ENCODE data around the gene ZHX3. TPM values are rescaled to one million over a fixed set of nuclear protein-coding genes. Genes with fewer than 3 reads are reported as not detected.

Gene ZHX3
- total RNA-seq, 2 experiments from 2014 or later, result 12.8 to 15.4 TPM

GRCh38 chr20:41152108-41152757, 165.3 kb downstream of the ZHX3 start:
- Mint-ChIP-seq H3K4me3 (no peak overlapping the region), H3K4me1 (peaks cover 91% of the 10 kb centered on the region), H3K36me3 (ENCODE audit: low read depth) (peaks cover 32% of the 10 kb centered on the region), H3K27ac (peak overlapping the region; percentile 93), H3K27me3 (no peaks in the 10 kb centered on the region), H3K9me3 (ENCODE audit: low read depth) (no peaks in the 10 kb centered on the region)
- POLR2A ChIA-PET, result interaction anchor here (0.7 kb wide), 1 partner anchor 205 kb away, joined by 3 read pairs; no protein-coding TSS in a partner anchor
- DNase-seq (no peak), ATAC-seq (no peak)
- intact Hi-C loops (cut with DNase I, micrococcal nuclease), result no loop called here
- CTCF ChIA-PET, result interaction anchor here (0.6 to 3.4 kb wide), 8 partner anchors 8 to 184 kb away, joined by 3 to 15 read pairs (median 4); no protein-coding TSS in a partner anchor

DNA sequence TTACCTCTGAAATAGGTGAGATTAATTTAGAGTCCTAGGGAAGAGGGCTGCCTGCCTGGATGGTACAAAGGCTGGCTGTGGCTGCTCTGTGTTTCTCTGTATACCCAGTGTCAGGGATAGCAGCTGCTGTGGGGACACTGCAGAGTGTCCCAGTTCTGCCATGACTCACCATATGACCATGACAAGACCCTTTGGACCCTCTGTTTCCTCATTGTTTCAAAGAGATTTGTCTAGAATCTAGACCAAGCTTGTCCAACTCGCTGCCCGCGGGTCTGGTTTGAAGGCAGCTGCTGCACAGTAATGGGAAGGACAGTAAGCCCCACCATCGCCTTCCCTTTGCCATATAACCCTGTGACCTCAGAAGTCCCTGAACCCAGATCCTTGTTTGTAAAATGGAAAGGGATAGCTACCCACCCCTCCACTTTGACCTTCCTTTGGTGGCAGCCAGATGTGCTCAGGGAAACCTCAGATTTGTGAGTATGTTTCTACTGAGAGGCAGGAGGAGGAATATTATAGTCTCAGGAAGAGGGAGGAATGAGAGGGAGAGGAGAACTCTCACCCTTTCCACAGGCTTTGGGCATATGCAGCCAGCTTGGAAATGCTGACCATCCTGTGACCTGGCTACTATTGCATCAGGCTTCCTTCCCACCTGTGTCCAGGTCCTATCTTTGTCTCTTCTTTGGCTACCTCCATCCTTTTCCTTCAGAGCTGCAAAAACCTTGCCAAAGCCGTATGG, 166.2 kb downstream of the ZHX3 start:
- H3K27me3 Mint-ChIP-seq, result no peaks in the 10 kb centered on the region
- peaks cover 35% of the 10 kb centered on the region for H3K36me3 Mint-ChIP-seq (ENCODE audit: low read depth)
- peaks cover 91% of the 10 kb centered on the region for H3K4me1 Mint-ChIP-seq
- ChIA-PET POLR2A (no interaction called here), CTCF (interaction anchor here (0.5 to 3.4 kb wide), 3 partner anchors 13 to 25 kb away, joined by 4 to 15 read pairs (median 9); no protein-coding TSS in a partner anchor)
- H3K4me3 Mint-ChIP-seq, result peak overlapping the region; percentile 3
- H3K9me3 Mint-ChIP-seq (ENCODE audit: low read depth), result no peaks in the 10 kb centered on the region
- H3K27ac Mint-ChIP-seq, result peak overlapping the region; percentile 93
- ATAC-seq (no peak), DNase-seq (no peak)
- intact Hi-C loops (cut with DNase I, micrococcal nuclease), result no loop called here

DNA sequence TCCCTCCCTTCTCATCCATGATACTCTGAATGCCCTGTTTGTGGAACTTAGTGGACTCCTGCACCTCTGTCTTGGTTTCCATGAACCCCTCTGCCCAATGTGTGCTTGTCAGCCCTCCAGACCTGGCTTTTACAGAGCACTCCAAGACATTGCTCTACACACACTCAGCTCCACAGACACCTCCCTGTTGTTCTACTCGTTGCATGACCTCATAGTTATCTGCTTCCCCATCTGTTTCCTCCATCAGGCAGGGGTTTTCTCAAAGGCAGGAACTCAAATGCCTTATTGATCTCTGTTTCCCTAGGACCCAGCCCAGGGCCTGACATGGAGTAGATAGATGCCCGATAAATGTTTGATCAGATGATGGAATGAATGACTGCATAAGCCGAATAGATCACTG, 166.9 kb downstream of the ZHX3 start:
- no peak for DNase-seq
- no peaks in the 10 kb centered on the region for H3K9me3 Mint-ChIP-seq (ENCODE audit: low read depth)
- intact Hi-C loops (cut with DNase I, micrococcal nuclease), result no loop called here
- H3K36me3 Mint-ChIP-seq (ENCODE audit: low read depth), result peaks cover 41% of the 10 kb centered on the region
- peak; percentile 45 for ATAC-seq
- H3K27ac Mint-ChIP-seq, result peak overlapping the region; percentile 93
- H3K4me1 Mint-ChIP-seq, result peaks cover 91% of the 10 kb centered on the region
- H3K27me3 Mint-ChIP-seq, result no peaks in the 10 kb centered on the region
- H3K4me3 Mint-ChIP-seq, result peak overlapping the region; percentile 3
- ChIA-PET CTCF (interaction anchor here (0.6 to 3.4 kb wide), 4 partner anchors 10 to 77 kb away, joined by 5 to 15 read pairs (median 8); no protein-coding TSS in a partner anchor), POLR2A (no interaction called here)

DNA sequence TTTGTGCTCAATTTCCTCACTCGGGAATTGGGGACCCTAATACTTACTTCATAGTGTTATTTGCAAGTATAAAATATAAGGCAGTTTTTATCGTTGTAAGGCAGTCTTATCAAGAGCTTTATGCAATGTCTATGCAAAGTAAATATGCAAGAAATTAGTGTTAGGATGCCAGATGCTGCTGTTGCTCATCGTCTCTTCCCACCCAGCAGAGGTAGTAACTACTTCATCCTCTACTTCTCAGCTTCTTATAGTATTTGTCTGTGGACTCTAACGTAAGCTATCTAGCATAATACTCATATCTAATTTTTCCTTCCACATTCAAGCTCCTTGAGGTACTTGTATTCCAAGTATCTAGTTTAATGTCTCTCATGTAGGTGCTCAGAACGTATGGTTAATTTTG, 168.6 kb downstream of the ZHX3 start:
- intact Hi-C loops (cut with DNase I, micrococcal nuclease), result no loop called here

DNA sequence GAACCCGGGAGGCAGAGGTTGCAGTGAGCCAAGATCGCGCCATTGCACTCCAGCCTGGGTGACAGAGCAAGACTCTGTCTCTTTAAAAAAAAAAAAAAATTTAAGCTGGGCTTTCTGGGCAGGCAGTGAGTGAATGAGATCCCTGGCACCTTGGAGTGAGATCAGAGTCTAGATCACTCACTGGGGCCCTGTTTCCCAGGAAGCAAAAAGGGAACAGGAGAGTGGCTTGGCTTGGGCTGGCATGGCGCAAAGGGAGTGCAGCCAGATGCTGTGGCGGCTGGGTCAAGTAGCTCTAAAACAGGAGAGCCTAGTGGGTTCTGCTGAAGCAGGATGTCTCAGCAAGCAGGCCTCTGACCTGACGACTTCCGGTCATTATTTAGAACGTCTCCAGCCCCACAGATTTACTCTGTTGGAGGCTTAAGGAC, 169.8 kb downstream of the ZHX3 start:
- peaks cover 50% of the 10 kb centered on the region for H3K36me3 Mint-ChIP-seq (ENCODE audit: low read depth)
- POLR2A ChIA-PET, result interaction anchor here (1.5 kb wide), 1 partner anchor 9 kb away, joined by 7 read pairs; no protein-coding TSS in a partner anchor
- peaks cover 95% of the 10 kb centered on the region for H3K4me1 Mint-ChIP-seq
- CTCF ChIA-PET, result interaction anchor here (0.6 to 2.9 kb wide), 5 partner anchors 9 to 193 kb away, joined by 3 to 14 read pairs (median 4); partner anchors contain the start of gene LPIN3
- no peaks in the 10 kb centered on the region for H3K9me3 Mint-ChIP-seq (ENCODE audit: low read depth)
- ATAC-seq, result no peak
- H3K27me3 Mint-ChIP-seq, result no peaks in the 10 kb centered on the region
- no peak for DNase-seq
- intact Hi-C loops (cut with DNase I, micrococcal nuclease), result no loop called here
- peak overlapping the region; percentile 87 for H3K27ac Mint-ChIP-seq
- H3K4me3 Mint-ChIP-seq, result no peak overlapping the region

More for the DNA sequence above, 168.6 kb downstream of the ZHX3 start:
- Mint-ChIP-seq H3K4me3 (no peak overlapping the region), H3K36me3 (ENCODE audit: low read depth) (peaks cover 49% of the 10 kb centered on the region), H3K9me3 (ENCODE audit: low read depth) (no peaks in the 10 kb centered on the region), H3K27ac (peak overlapping the region; percentile 87), H3K27me3 (no peaks in the 10 kb centered on the region), H3K4me1 (peaks cover 91% of the 10 kb centered on the region)
- ChIA-PET CTCF (interaction anchor here (1.1 to 2.8 kb wide), 5 partner anchors 8 to 54 kb away, joined by 4 to 9 read pairs (median 5); no protein-coding TSS in a partner anchor), POLR2A (interaction anchor here (0.6 to 1.5 kb wide), 3 partner anchors 8 to 11 kb away, joined by 5 to 6 read pairs (median 5); no protein-coding TSS in a partner anchor)
- ATAC-seq (no peak), DNase-seq (no peak)

GRCh38 chr20:41145821-41146620, 171.5 kb downstream of the ZHX3 start:
- intact Hi-C loops (cut with DNase I, micrococcal nuclease), result loop anchor here in 1 of 2 experiments (1.0 kb wide), 1 partner anchor 10 kb away; no protein-coding TSS in a partner anchor
- H3K36me3 Mint-ChIP-seq (ENCODE audit: low read depth), result peaks cover 51% of the 10 kb centered on the region
- POLR2A ChIA-PET, result interaction anchor here (1.5 kb wide), 1 partner anchor 11 kb away, joined by 7 read pairs; no protein-coding TSS in a partner anchor
- ATAC-seq (no peak), DNase-seq (no peak)
- H3K4me3 Mint-ChIP-seq, result no peak overlapping the region
- no peaks in the 10 kb centered on the region for H3K27me3 Mint-ChIP-seq
- CTCF ChIA-PET, result interaction anchor here (1.1 to 3.8 kb wide), 4 partner anchors 8 to 51 kb away, joined by 4 to 31 read pairs (median 10); no protein-coding TSS in a partner anchor
- H3K9me3 Mint-ChIP-seq (ENCODE audit: low read depth), result no peaks in the 10 kb centered on the region
- H3K4me1 Mint-ChIP-seq, result peaks cover 97% of the 10 kb centered on the region
- H3K27ac Mint-ChIP-seq, result peak overlapping the region; percentile 84

DNA sequence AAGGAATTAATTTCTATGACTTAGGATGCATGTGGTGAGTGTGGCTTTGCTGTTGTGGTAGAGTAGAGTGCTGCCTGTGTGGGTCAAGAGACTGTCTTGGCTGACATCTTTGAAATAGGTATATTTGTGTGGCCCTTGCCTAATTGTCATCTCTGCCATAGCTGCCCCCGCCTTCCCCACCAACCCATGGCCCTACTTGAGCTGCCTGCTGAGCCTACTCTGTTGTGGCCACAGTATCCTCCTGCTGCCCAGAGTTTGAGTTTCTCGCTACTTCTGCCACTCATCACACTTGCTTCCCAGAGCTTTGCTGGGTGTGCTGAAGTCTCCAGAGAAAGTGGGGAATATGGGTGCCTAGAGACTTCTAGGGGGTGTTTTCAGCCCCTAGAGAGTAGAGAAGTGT, 172.2 kb downstream of the ZHX3 start:
- Mint-ChIP-seq H3K27me3 (no peaks in the 10 kb centered on the region), H3K36me3 (ENCODE audit: low read depth) (peaks cover 52% of the 10 kb centered on the region), H3K4me3 (no peak overlapping the region), H3K9me3 (ENCODE audit: low read depth) (no peaks in the 10 kb centered on the region), H3K27ac (peak overlapping the region; percentile 84), H3K4me1 (peaks cover 97% of the 10 kb centered on the region)
- DNase-seq (no peak), ATAC-seq (no peak)
- CTCF ChIA-PET, result interaction anchor here (1.1 to 3.8 kb wide), 3 partner anchors 10 to 50 kb away, joined by 4 to 31 read pairs (median 14); no protein-coding TSS in a partner anchor
- POLR2A ChIA-PET, result no interaction called here
- intact Hi-C loops (cut with DNase I, micrococcal nuclease), result loop anchor here in 1 of 2 experiments (1.0 kb wide), 1 partner anchor 11 kb away; no protein-coding TSS in a partner anchor

GRCh38 chr20:41143354-41143753, 174.2 kb downstream of the ZHX3 start:
- no peaks in the 10 kb centered on the region for H3K9me3 Mint-ChIP-seq (ENCODE audit: low read depth)
- POLR2A ChIA-PET, result interaction anchor here (1.2 kb wide), 1 partner anchor 11 kb away, joined by 4 read pairs; no protein-coding TSS in a partner anchor
- CTCF ChIA-PET, result interaction anchor here (0.6 to 3.9 kb wide), 9 partner anchors 8 to 1423 kb away, joined by 3 to 31 read pairs (median 5); no protein-coding TSS in a partner anchor
- peak overlapping the region; percentile 92 for H3K27ac Mint-ChIP-seq
- peak overlapping the region; percentile 86 for H3K4me3 Mint-ChIP-seq
- no peaks in the 10 kb centered on the region for H3K27me3 Mint-ChIP-seq
- H3K36me3 Mint-ChIP-seq (ENCODE audit: low read depth), result peaks cover 59% of the 10 kb centered on the region
- peak; percentile 4 for DNase-seq
- no peak for ATAC-seq
- intact Hi-C loops (cut with DNase I, micrococcal nuclease), result no loop called here
- peaks cover 90% of the 10 kb centered on the region for H3K4me1 Mint-ChIP-seq

GRCh38 chr20:41142919-41143318, 174.6 kb downstream of the ZHX3 start:
- DNase-seq, result peak; percentile 60
- ChIA-PET CTCF (interaction anchor here (0.6 to 3.9 kb wide), 5 partner anchors 8 to 152 kb away, joined by 3 to 31 read pairs (median 6); no protein-coding TSS in a partner anchor), POLR2A (interaction anchor here (1.0 to 2.7 kb wide), 3 partner anchors 11 to 14 kb away, joined by 3 to 13 read pairs (median 4); no protein-coding TSS in a partner anchor)
- peak; percentile 25 for ATAC-seq
- Mint-ChIP-seq H3K27ac (peak overlapping the region; percentile 92), H3K36me3 (ENCODE audit: low read depth) (peaks cover 62% of the 10 kb centered on the region), H3K4me3 (peak overlapping the region; percentile 86), H3K9me3 (ENCODE audit: low read depth) (no peaks in the 10 kb centered on the region), H3K27me3 (no peaks in the 10 kb centered on the region), H3K4me1 (peaks cover 85% of the 10 kb centered on the region)
- intact Hi-C loops (cut with DNase I, micrococcal nuclease), result no loop called here

DNA sequence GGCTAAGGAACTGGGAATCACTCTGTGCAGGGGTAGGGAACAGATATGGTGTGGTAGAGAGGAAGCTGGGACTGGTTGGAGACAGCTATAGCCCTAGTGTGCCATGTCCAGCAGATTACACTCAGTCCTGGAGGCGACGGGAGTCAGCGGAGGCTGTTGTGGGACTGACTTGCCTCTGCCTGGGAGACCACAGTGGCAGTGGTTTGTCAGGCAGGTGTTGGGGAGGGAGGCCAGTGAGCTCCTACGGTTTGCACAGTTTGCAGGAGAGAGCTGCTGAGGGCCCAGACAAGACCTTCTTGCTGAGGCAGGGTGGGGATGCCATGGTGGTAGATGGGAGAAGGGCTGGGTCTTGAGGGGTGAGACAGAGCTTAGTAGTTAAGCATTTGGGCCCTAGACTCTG, 175.3 kb downstream of the ZHX3 start:
- Mint-ChIP-seq H3K4me1 (peaks cover 80% of the 10 kb centered on the region), H3K4me3 (peak overlapping the region; percentile 86), H3K27me3 (no peaks in the 10 kb centered on the region), H3K27ac (peak overlapping the region; percentile 92), H3K36me3 (ENCODE audit: low read depth) (peaks cover 61% of the 10 kb centered on the region), H3K9me3 (ENCODE audit: low read depth) (no peaks in the 10 kb centered on the region)
- ATAC-seq, result no peak
- intact Hi-C loops (cut with DNase I, micrococcal nuclease), result no loop called here
- POLR2A ChIA-PET, result interaction anchor here (1.0 to 2.7 kb wide), 3 partner anchors 12 to 15 kb away, joined by 3 to 13 read pairs (median 4); no protein-coding TSS in a partner anchor
- CTCF ChIA-PET, result interaction anchor here (0.5 to 3.9 kb wide), 7 partner anchors 8 to 152 kb away, joined by 3 to 30 read pairs (median 6); no protein-coding TSS in a partner anchor
- DNase-seq, result peak; percentile 41
